Retinal pigment epithelial cell (primary cell): ENCODE data around the gene CACNB1.

Experiments
- DNase-seq: peaks from one replicate; pipeline ENCODE4 v3.0.0-alpha.2; 2010; ENCODE audit warnings: low read depth
- H3K4me3 ChIP-seq: 2 replicates; pipeline ENCODE4 v1.5.1; 2011; ENCODE audit warnings: mild to moderate bottlenecking, low read length, control low read depth, moderate library complexity
- TF ChIP-seq, protein P1 (sequence below): conservative IDR thresholded peaks from 2 replicates; pipeline ENCODE4 v1.5.1; 2011; ENCODE audit warnings: low read depth, low read length, control low read depth, inconsistent platforms

The CACNB1 gene

DNA sequence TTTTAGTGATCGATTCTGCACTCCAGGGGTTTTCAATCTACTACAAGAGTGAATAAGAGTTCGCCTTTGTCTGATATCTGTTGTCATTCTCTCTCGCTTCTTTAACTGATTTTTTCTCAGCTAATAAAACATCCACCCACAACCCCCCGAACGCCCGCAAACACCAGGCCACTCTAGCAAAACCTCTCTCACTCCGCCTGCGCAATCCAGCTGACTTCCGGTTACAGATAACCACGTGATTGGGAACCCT lies 2.3 kb upstream of the CACNB1 start:
- DNase-seq = peak; percentile 90
- TF ChIP-seq, protein P1, sequence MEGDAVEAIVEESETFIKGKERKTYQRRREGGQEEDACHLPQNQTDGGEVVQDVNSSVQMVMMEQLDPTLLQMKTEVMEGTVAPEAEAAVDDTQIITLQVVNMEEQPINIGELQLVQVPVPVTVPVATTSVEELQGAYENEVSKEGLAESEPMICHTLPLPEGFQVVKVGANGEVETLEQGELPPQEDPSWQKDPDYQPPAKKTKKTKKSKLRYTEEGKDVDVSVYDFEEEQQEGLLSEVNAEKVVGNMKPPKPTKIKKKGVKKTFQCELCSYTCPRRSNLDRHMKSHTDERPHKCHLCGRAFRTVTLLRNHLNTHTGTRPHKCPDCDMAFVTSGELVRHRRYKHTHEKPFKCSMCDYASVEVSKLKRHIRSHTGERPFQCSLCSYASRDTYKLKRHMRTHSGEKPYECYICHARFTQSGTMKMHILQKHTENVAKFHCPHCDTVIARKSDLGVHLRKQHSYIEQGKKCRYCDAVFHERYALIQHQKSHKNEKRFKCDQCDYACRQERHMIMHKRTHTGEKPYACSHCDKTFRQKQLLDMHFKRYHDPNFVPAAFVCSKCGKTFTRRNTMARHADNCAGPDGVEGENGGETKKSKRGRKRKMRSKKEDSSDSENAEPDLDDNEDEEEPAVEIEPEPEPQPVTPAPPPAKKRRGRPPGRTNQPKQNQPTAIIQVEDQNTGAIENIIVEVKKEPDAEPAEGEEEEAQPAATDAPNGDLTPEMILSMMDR = no peak
- H3K4me3 ChIP-seq = peak overlapping the region; percentile 99

DNA sequence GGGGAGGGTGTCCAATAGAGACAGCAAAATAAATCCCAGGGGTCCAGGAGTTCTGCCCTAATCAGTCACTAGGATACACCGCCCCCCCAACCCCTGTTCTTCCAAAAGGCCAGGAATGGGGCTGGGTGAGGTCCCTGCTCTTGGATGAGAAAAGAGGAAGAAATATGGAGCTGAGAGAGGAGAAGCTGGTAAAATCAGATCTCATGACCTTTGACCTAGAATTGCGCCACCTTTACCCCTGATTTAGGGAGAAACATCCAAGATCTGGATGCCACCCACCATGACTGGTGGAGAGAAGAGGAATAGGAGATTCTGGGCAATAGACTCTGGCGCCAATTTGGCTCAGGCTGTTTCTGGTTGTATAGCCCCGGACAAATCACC lies 707 bp upstream of the CACNB1 start:
- no peak for DNase-seq
- TF ChIP-seq, protein P1 = no peak
- peak overlapping the region; percentile 67 for H3K4me3 ChIP-seq

DNA sequence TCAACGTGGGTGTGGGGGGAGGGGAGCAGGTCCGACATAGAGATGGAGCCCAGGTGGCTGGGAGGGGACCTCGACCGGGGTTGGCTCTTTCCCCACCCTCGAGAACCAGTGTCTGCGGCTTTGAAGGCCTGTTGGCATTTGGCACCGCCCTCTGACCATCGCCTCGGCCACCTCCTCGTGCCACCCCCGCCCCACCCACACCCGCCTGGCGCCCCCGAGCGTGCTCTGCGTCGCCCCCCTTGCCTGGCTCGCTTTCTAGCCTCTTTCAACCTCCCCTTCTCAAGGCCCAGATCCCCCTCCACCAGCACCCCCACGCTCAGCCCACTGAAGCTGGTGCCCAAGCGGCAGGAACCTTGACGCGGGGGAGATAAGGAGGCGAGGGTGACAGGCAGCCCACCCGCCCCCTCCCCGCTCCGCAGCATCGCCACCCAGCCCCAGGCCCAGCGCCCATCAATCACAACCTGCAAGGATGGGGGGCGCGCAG lies 619 bp downstream of the CACNB1 start:
- DNase-seq = no peak
- TF ChIP-seq, protein P1 = no peak
- H3K4me3 ChIP-seq = peak overlapping the region; percentile 67

DNA sequence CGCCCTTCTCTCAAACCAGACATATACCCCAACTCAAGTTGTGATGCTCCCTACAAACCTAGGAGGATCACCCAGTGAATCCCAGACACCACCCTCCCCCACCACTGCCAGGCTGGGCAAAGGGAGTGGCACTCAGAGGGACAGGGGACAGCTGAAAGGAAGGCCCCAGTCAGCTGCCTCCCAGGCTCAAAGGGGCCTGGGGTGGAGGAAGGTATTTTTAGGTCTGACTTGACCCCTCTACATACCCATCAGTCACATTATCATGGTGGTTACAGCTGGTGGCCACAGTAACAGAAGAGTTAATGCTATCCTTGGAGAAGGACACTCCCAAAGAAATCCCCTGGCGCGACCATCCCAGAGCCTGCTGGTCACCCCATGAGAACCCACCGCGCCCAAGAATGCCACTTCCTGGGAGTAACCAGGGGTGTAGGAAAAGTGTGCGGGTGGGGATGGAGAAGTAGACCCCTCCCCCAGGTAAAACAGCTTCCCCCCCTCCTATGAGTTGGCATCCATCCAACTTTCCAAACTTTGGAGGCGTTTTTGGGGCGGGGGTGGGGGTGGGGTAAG lies 1.1 kb downstream of the CACNB1 start:
- DNase-seq = no peak
- H3K4me3 ChIP-seq = peak overlapping the region; percentile 67
- TF ChIP-seq, protein P1 = no peak

DNA sequence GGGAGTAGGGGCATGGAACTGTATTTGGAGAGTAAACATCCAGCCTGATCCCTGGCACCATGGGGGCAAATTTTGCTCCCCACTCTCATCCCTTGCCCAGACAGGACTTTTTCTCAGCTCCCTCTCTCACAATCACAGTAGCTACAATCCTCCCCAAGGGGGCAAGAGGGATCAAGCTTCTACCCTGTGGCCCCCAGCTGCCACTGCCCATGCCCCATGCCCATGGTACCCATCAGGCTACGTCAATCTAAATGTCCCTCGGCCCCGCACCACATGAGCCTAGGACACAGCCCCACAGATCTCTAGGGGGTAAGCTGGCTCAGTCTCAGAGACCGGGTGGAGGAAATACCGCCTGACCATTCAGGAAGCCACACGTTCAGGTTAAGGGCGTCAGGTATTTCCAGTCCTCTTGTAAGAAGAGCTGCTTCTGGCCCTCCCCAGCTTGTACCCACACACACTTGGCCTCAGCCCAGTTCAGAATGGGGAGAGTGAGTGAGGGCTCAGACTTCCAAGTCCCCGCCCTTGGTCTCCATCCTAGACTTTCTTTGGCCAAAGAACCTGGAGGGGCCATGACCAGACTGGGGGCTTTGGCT lies 1.8 kb downstream of the CACNB1 start:
- TF ChIP-seq, protein P1 = no peak
- no peak for DNase-seq
- no peak overlapping the region for H3K4me3 ChIP-seq

DNA sequence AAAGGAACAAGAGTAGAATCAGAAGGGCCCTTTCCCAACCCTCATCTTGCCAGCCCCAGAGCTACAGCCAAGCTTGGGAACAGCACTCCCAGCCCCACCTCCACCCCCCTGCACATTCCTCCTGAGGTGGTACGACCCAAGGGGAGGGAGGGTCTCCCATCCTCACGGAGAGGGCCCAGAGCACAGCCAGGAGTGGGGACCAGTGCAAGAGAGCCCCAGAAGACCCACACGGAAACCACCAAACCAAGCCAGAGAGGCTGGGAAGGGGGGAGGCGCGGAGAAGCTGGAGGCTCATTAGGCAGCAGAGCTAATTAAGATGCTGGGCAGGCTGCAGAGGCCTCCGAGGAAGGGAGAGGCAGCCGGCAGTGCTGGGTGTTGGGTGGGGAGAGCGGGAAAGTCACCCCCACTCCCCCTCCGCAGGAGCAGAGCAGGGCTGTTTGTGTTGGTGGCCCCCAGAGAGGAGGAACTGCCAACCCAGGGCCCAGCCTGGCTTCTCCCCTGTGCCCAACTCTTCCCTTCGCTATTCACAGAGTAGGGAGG lies 2.4 kb downstream of the CACNB1 start:
- TF ChIP-seq, protein P1 = no peak
- no peak overlapping the region for H3K4me3 ChIP-seq
- no peak for DNase-seq

DNA sequence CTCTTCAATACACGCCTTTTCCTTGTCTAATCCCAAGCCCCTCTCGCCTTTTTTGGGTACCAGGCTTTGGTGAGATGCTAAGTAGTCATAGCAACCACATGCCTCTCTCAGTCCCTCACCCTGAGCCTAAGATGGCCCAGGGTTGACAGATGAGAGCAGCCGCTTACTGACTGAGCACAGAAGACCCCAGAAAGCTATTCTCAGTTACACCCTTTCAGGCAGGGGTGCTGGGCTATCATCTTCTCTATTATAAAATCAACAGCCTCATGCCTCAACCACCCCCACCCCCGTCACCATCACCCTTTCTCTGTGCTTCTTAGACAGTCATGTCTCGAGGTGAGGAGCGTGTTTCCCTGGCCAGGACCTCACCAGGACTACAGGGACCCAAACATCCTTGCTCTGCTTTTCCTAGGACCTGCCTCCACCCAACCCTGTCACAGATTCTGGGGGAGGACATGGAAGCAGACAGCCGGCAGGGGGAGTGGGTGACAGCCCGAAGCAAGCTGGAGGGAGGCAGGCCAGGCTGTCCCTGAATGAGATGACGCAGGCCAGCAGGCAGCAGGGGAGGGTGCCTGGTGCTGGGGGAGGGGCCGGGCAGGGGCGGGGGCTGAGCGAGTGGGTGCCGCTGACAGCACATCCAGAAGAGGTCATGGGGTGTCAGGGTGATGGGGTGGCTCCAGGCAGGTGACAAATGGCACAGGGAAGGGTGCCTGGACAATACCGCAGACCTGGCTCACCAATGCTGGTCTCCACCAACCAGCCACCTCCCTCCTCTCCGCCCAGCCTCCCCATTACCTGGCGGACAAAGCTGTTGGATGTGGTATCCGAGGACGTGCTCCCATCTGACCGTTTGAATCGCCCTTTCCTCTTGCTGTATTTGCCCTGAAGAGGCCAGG lies 3.1 kb downstream of the CACNB1 start:
- TF ChIP-seq, protein P1 = peak; percentile 56
- no peak for DNase-seq
- H3K4me3 ChIP-seq = no peak overlapping the region
